SK-MEL-5 (cell line): ENCODE measurements around the gene DNM3. TPM values are rescaled to one million over a fixed set of nuclear protein-coding genes. Genes with fewer than 3 reads are reported as not detected.

Experiments
- DNase-seq: peaks from one replicate; pipeline ENCODE4 v3.0.0-alpha.2; 2016; ENCODE audit warnings: low read depth, low spot score
- in situ Hi-C: cut with HindIII; loops from 2 replicates; pipeline ENCODE4 v1.10.0; 2016; ENCODE audit warnings: low sequenced_read_pairs, high pct_unique_total_duplicates, low pct_unique_long_range_greater_than_20kb
- total RNA-seq: library from RNA; depleted of rRNA; stranded (reverse); fragments of >200 nt; shearing (Covaris generic); gene quantifications from 2 replicates; pipeline ENCODE4 v1.2.3, GENCODE V29; 2014

Gene DNM3
- total RNA-seq, 1 experiment from 2014 or later, result 0.79 TPM

- in situ Hi-C loops, result no loop called here
- no peak for DNase-seq
These were observed 94.4 kb downstream of the DNM3 start for GRCh38 chr1:171935664-171936063.

GRCh38 chr1:171937938-171938337 is 96.6 kb downstream of the DNM3 start:
- in situ Hi-C loops, result no loop called here

GRCh38 chr1:171939740-171940139 is 98.4 kb downstream of the DNM3 start:
- no peak for DNase-seq
- in situ Hi-C loops, result no loop called here

More at GRCh38 chr1:171937938-171938337, 96.6 kb downstream of the DNM3 start:
- no peak for DNase-seq

- in situ Hi-C loops, result no loop called here
- DNase-seq, result no peak
These were observed 99.1 kb downstream of the DNM3 start for GRCh38 chr1:171940368-171940767.

GRCh38 chr1:171941920-171942319 is 100.6 kb downstream of the DNM3 start:
- DNase-seq, result no peak
- in situ Hi-C loops, result no loop called here

GRCh38 chr1:171943973-171944561 is 102.8 kb downstream of the DNM3 start:
- DNase-seq, result no peak
- in situ Hi-C loops, result no loop called here

- DNase-seq, result no peak
- in situ Hi-C loops, result no loop called here
These were observed 107.2 kb downstream of the DNM3 start for GRCh38 chr1:171948511-171948910.

GRCh38 chr1:171949316-171949715 is 108.0 kb downstream of the DNM3 start:
- in situ Hi-C loops, result no loop called here
- DNase-seq, result no peak

GRCh38 chr1:171953835-171954234 is 112.5 kb downstream of the DNM3 start:
- in situ Hi-C loops, result no loop called here
- DNase-seq, result peak; percentile 7

- in situ Hi-C loops, result no loop called here
- DNase-seq, result no peak
These were observed 113.1 kb downstream of the DNM3 start for GRCh38 chr1:171954361-171954760.

GRCh38 chr1:171961861-171962260 is 120.6 kb downstream of the DNM3 start:
- in situ Hi-C loops, result no loop called here

GRCh38 chr1:171963762-171964161 is 122.5 kb downstream of the DNM3 start:
- in situ Hi-C loops, result no loop called here
- no peak for DNase-seq

More at GRCh38 chr1:171961861-171962260, 120.6 kb downstream of the DNM3 start:
- no peak for DNase-seq

GRCh38 chr1:171965777-171966176 is 124.5 kb downstream of the DNM3 start:
- in situ Hi-C loops, result no loop called here
- DNase-seq, result no peak

GRCh38 chr1:171966426-171967220 is 125.3 kb downstream of the DNM3 start:
- in situ Hi-C loops, result no loop called here
- no peak for DNase-seq

- DNase-seq, result no peak
- in situ Hi-C loops, result no loop called here
These were observed 127.9 kb downstream of the DNM3 start for GRCh38 chr1:171969226-171969625.

GRCh38 chr1:171969813-171970212 is 128.5 kb downstream of the DNM3 start:
- no peak for DNase-seq
- in situ Hi-C loops, result no loop called here

- in situ Hi-C loops, result no loop called here
- no peak for DNase-seq
These were observed 131.5 kb downstream of the DNM3 start for GRCh38 chr1:171972846-171973245.

- in situ Hi-C loops, result no loop called here
- no peak for DNase-seq
These were observed 132.1 kb downstream of the DNM3 start for GRCh38 chr1:171973421-171973820.

GRCh38 chr1:171981303-171981702 is 140.0 kb downstream of the DNM3 start:
- DNase-seq, result no peak
- in situ Hi-C loops, result loop anchor here (10.0 kb wide), 1 partner anchor 177 kb away; no protein-coding TSS in a partner anchor
